Esophagus squamous epithelium (tissue), 5 donors: ENCODE results near the gene SRSF7. TPM values are rescaled to one million over a fixed set of nuclear protein-coding genes. Genes with fewer than 3 reads are reported as not detected.
A peak's percentile ranks its signal among the peaks of the same experiment; 100 is the strongest.

ENCODE experiments used
- DNase-seq: peaks from one replicate; lab custom pipeline; 2025; lab: John Stamatoyannopoulos, UW
- H3K27ac ChIP-seq, 4 donors: fragments of 200-600 bp; sonication (generic); one replicate each; pipeline ENCODE4 v1.5.1; 2016 to 2019; ENCODE audit warnings: mild to moderate bottlenecking in 1 of 4
- H3K27me3 ChIP-seq, 4 donors: fragments of 200-600 bp; sonication (generic); 1 replicate in 3 of 4; 2 replicates in 1 of 4; pipeline versions ENCODE4 v1.5.1 to v1.6.0; 2017 to 2021; ENCODE audit warnings: antibody characterized with exemption in 1 of 4
- H3K36me3 ChIP-seq, 3 donors: fragments of 200-600 bp; sonication (generic); one replicate each; pipeline ENCODE4 v1.5.1; 2016 to 2019
- H3K4me1 ChIP-seq, 3 donors: fragments of 200-600 bp; sonication (generic); one replicate each; pipeline ENCODE4 v1.5.1; 2017 to 2019
- H3K4me3 ChIP-seq, 4 donors: fragments of 200-600 bp; sonication (generic); 1 replicate in 3 of 4; 2 replicates in 1 of 4; pipeline ENCODE4 v1.5.1; 2016 to 2019; ENCODE audit warnings: mild to moderate bottlenecking in 2 of 4, moderate library complexity in 1 of 4
- H3K9me3 ChIP-seq, 3 donors: fragments of 200-600 bp; sonication (generic); one replicate each; pipeline ENCODE4 v1.5.1; 2016 to 2019
- CTCF ChIP-seq, 6 experiments: fragments of 450-650 bp in 4 of 6; fragments of 200-600 bp in 2 of 6; sonication (generic) in 2 of 6; IDR thresholded peaks; one replicate each; pipeline ENCODE4 v1.5.1; 2016 to 2019; ENCODE audit warnings: antibody characterized with exemption in 6 of 6, mild to moderate bottlenecking in 4 of 6, moderate library complexity in 4 of 6
- POLR2A ChIP-seq, 4 donors: fragments of 450-650 bp; IDR thresholded peaks; one replicate each; pipeline ENCODE4 v1.6.1; 2017; ENCODE audit warnings: antibody characterized with exemption in 4 of 4, mild to moderate bottlenecking in 4 of 4, moderate library complexity in 3 of 4
- WGBS, 2 donors: methylation state at CpG; one replicate each; pipeline ENCODE4 v1.1.5; 2018; 5-methylcytosine and 5-hydroxymethylcytosine counted together
- intact Hi-C: fragments of 100-400 bp; cut with DNase I; formaldehyde crosslinking; loops from one replicate; pipeline ENCODE4 v1.15.0; 2022
- total RNA-seq, 4 donors: library from RNA; depleted of rRNA; stranded (reverse); fragments of >200 nt; gene quantifications; one replicate each; pipeline ENCODE4 v1.1.0, GENCODE V29; 2016
- donor health status: DM: yes; HTN: yes; CAD: no.

The SRSF7 gene
- total RNA-seq, 4 donors from 2014 or later, result 57.0 to 127 (median 103) TPM

GRCh38 chr2:38723173-38723572 is 28.0 kb downstream of the SRSF7 start:
- DNase-seq, result no peak
- Histone ChIP-seq H3K9me3 (no peaks in the 10 kb centered on the region), H3K27ac (peak overlapping the region in 1 of 4 donors; percentile 15), H3K4me1 (peaks cover 0 to 44% (median 3%) of the 10 kb centered on the region in 3 donors), H3K36me3 (no peaks in the 10 kb centered on the region), H3K27me3 (no peaks in the 10 kb centered on the region), H3K4me3 (no peak overlapping the region)
- intact Hi-C loops, result no loop called here
- 74 to 90% methylated on average over 4 to 7 of the region's 7 CpGs for WGBS, 2 donors
- TF ChIP-seq CTCF (IDR thresholded peaks at IDR 0.05), result no peak
- no peak for TF ChIP-seq POLR2A (IDR thresholded peaks at IDR 0.05)

GRCh38 chr2:38722271-38723061 is 28.7 kb downstream of the SRSF7 start:
- TF ChIP-seq CTCF (IDR thresholded peaks at IDR 0.05) (no peak), POLR2A (IDR thresholded peaks at IDR 0.05) (no peak)
- H3K4me3 ChIP-seq, result no peak overlapping the region
- peaks cover 0 to 44% (median 3%) of the 10 kb centered on the region in 3 donors for H3K4me1 ChIP-seq
- peak overlapping the region in 2 of 4 donors; percentile 15 to 46 for H3K27ac ChIP-seq
- DNase-seq, result no peak
- 56 to 76% methylated on average over 9 of the region's 9 CpGs for WGBS, 2 donors
- H3K27me3 ChIP-seq, result no peaks in the 10 kb centered on the region
- no peaks in the 10 kb centered on the region for H3K9me3 ChIP-seq
- H3K36me3 ChIP-seq, result no peaks in the 10 kb centered on the region
- intact Hi-C loops, result no loop called here

GRCh38 chr2:38720613-38721241 is 30.4 kb downstream of the SRSF7 start:
- Histone ChIP-seq H3K27ac (peak overlapping the region; percentile 2 to 74 (median 44)), H3K36me3 (no peaks in the 10 kb centered on the region), H3K4me1 (peaks cover 0 to 44% (median 3%) of the 10 kb centered on the region in 3 donors), H3K9me3 (no peaks in the 10 kb centered on the region), H3K27me3 (no peaks in the 10 kb centered on the region), H3K4me3 (no peak overlapping the region)
- intact Hi-C loops, result no loop called here
- 15 to 19% methylated on average over 3 to 4 of the region's 4 CpGs for WGBS, 2 donors
- peak; percentile 11 for DNase-seq
- TF ChIP-seq POLR2A (IDR thresholded peaks at IDR 0.05) (no peak), CTCF (IDR thresholded peaks at IDR 0.05) (no peak)

- intact Hi-C loops, result no loop called here
- Histone ChIP-seq H3K36me3 (no peaks in the 10 kb centered on the region), H3K9me3 (no peaks in the 10 kb centered on the region), H3K27ac (peak overlapping the region in 2 of 4 donors; percentile 50 to 74), H3K4me1 (peaks cover 0 to 44% (median 3%) of the 10 kb centered on the region in 3 donors), H3K4me3 (no peak overlapping the region), H3K27me3 (no peaks in the 10 kb centered on the region)
- 78 to 85% methylated on average over 11 to 12 of the region's 12 CpGs for WGBS, 2 donors
- TF ChIP-seq POLR2A (IDR thresholded peaks at IDR 0.05) (no peak), CTCF (IDR thresholded peaks at IDR 0.05) (no peak)
- DNase-seq, result no peak
Observed at GRCh38 chr2:38719706-38720105, 31.5 kb downstream of the SRSF7 start.

- no peaks in the 10 kb centered on the region for H3K9me3 ChIP-seq
- no peak for DNase-seq
- peaks cover 0 to 44% (median 3%) of the 10 kb centered on the region in 3 donors for H3K4me1 ChIP-seq
- no peak overlapping the region for H3K27ac ChIP-seq
- H3K27me3 ChIP-seq, result no peaks in the 10 kb centered on the region
- H3K36me3 ChIP-seq, result no peaks in the 10 kb centered on the region
- WGBS, 2 donors, result 81 to 95% methylated on average over 4 of the region's 4 CpGs
- TF ChIP-seq CTCF (IDR thresholded peaks at IDR 0.05) (no peak), POLR2A (IDR thresholded peaks at IDR 0.05) (no peak)
- H3K4me3 ChIP-seq, result no peak overlapping the region
- intact Hi-C loops, result no loop called here
Observed at GRCh38 chr2:38718601-38719000, 32.6 kb downstream of the SRSF7 start.
